GM10266 (cell line): ENCODE data around the gene DBN1.

ENCODE experiments used
- DNase-seq: peaks from one replicate; pipeline ENCODE4 v3.0.0; 2012; ENCODE audit errors: extremely low spot score
- CTCF ChIP-seq: IDR thresholded peaks from 2 replicates; pipeline ENCODE4 v1.5.1; 2012; ENCODE audit warnings: mild to moderate bottlenecking, low read depth; ENCODE audit not compliant: control insufficient read depth, insufficient read depth; ENCODE audit errors: missing control alignments

Gene DBN1

GRCh38 chr5:177509991-177510566, 36.6 kb upstream of the DBN1 start:
- DNase-seq: peak; percentile 81
- no peak for TF ChIP-seq CTCF

GRCh38 chr5:177509381-177509951, 36.0 kb upstream of the DBN1 start, which contains the start of gene DOK3:
DOK3 (minus strand) TSS chr5:177509826; CDS start chr5:177509540, 286 bp downstream.
- DNase-seq: no peak
- TF ChIP-seq CTCF: no peak

GRCh38 chr5:177508837-177509236, 35.4 kb upstream of the DBN1 start:
- peak; percentile 65 for DNase-seq

GRCh38 chr5:177508221-177508611, 34.8 kb upstream of the DBN1 start:
- no peak for TF ChIP-seq CTCF
- no peak for DNase-seq

More at GRCh38 chr5:177508837-177509236, 35.4 kb upstream of the DBN1 start:
- TF ChIP-seq CTCF: no peak

GRCh38 chr5:177507596-177508220, 34.3 kb upstream of the DBN1 start:
- no peak for TF ChIP-seq CTCF
- DNase-seq: no peak

GRCh38 chr5:177507165-177507564, 33.7 kb upstream of the DBN1 start:
- peak; percentile 3 for TF ChIP-seq CTCF
- DNase-seq: no peak

- DNase-seq: no peak
- TF ChIP-seq CTCF: no peak
These were observed 31.6 kb upstream of the DBN1 start for GRCh38 chr5:177505075-177505474.
